Tongue (tissue), 2 donors: Measurements from ENCODE around the gene TTLL13. TPM values are rescaled to one million over a fixed set of nuclear protein-coding genes. Genes with fewer than 3 reads are reported as not detected.
A peak's percentile ranks its signal among the peaks of the same experiment; 100 is the strongest.
"Not testable (repeated sequence)": the region's sequence is repeated elsewhere in the genome, so short reads cannot be mapped to it uniquely, and the experiment has no call there.

ENCODE experiments used
- DNase-seq: peaks from one replicate; pipeline ENCODE4 v3.0.0-alpha.2; 2015
- total RNA-seq: library from RNA; depleted of rRNA; stranded (reverse); fragments of >200 nt; gene quantifications from one replicate; pipeline ENCODE4 v1.2.3, GENCODE V29; 2014

Gene TTLL13
- total RNA-seq, 1 donor from 2014 or later: not detected

- DNase-seq: no peak
These were observed 10.0 kb upstream of the TTLL13 start for GRCh38 chr15:90239371-90239770.

DNA sequence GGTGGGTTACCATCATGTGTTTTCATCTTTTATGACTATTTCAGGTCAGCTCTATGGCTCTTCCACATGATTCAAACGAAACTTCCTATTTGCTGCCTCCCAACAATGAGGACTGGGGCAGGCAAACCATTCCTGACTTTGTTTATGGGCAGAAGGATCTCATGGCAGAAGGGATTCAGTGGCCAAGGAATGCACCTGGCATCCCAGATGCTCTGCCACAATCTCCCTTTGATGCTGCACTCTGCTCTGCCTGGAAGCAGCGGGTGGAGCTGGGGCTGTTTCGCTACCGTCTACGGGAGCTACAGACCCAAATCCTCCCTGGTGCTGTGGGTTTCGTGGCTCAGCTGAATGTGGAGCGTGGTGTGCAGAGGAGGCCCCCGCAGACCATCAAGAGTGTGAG is 8.5 kb upstream of the TTLL13 start:
- no peak for DNase-seq

- DNase-seq: no peak
These were observed 7.8 kb upstream of the TTLL13 start for GRCh38 chr15:90241343-90242192.

- no peak for DNase-seq
These were observed 5.3 kb upstream of the TTLL13 start for GRCh38 chr15:90243943-90244639.

DNA sequence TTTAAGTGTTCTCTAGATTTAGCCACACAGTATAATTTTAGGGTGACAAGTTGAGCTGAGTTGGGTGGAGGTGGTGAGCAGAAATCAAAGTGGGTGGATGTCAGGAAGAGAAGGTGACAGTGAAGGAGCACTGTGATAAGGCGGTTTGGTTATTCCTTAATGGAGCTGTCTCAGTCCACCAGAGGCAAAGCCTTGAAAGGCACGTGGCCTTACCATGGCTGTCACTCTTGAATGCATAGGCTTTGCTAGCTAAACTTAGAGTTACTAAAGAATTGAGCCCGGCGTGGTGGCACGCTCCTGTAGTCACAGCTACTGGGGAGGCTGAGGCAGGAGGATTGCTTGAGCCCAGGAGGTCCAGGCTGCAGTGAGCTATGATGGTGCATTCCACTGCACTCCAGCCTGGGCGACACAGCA is 560 bp upstream of the TTLL13 start:
- no peak for DNase-seq

DNA sequence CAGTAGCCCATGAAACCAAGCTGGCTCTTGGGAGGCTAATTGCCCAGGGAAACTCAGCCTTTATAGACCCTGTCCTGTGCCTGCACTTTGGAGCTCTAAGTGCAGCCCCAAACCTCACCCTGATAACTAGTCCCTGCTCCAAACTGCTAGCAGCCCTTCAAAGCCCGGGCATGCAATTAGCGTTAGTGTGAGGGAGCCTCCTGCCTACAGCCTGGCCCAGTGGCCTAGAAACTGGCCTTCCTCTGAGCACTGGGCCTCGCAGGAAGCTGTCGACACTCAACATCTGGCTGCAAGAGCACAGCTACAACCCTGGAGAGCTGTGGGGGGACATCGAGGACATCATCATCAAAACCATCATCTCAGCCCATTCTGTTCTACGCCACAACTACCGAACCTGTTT is 8.4 kb downstream of the TTLL13 start:
- DNase-seq: no peak

DNA sequence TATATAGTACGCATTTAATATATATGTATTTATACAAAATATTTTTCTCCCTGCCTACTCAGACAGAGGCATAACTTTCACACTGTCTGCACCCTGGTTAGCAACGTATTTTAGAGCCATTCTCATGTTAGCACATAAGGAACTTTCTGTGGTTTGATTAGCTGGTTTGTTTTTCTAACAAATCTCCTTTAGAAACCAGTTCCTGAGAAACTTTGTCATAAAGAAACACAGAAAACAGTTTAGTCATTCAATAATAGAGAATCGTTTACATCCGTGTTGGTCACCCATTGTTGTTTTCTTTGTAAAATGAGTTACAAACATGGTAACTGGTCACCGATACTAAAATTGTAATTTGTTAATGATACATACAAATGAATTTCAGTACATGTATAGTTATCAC is 10.2 kb downstream of the TTLL13 start:
- DNase-seq: no peak

DNA sequence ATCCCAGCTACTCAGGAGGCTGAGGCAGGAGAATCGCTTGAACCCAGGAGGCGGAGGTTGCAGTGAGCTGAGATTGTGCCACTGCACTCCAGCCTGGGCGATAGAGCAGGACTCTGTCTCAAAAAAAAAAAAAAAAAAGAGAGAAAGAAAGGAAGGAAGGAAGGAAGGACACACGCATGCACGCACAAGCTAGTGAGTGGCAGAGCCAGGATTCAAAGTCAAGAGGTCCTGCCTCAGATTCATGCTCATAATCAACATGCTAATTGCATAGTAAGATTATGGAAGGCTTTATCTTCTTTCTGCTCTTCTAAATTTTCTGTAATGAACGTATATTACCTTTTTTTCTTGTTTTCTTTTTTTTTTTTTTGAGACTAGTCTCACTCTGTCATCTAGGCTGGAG is 11.4 kb downstream of the TTLL13 start:
- not testable (repeated sequence) for DNase-seq

- no peak for DNase-seq
These were observed 12.5 kb downstream of the TTLL13 start for GRCh38 chr15:90261811-90262210.

DNA sequence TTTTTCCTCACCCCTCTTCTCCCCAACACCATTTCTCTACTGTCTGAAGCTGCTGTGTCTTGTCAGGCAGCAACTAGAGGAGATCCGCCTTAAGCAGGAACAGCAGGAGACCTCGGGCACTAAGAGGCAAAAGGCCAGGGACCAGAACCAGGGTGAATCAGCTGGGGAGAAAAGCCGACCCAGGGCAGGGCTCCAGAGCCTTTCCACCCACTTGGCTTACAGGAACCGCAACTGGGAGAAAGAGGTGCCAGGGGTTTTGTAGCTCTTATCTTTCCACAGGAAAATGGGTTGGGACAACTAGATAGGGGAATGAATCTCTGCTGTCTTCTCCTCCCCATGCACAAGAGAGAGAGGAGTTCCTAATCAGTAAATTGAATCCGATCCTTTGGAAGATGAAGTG is 13.1 kb downstream of the TTLL13 start:
- DNase-seq: no peak

- DNase-seq: no peak
These were observed 15.3 kb downstream of the TTLL13 start for GRCh38 chr15:90264671-90265070.

- peak; percentile 97 for DNase-seq
These were observed 16.1 kb downstream of the TTLL13 start, which contains the start of gene NGRN for GRCh38 chr15:90265271-90266060. Gene NGRN, plus strand, starts transcription at chr15:90265672. Its CDS starts 41 bp downstream, at chr15:90265713.

DNA sequence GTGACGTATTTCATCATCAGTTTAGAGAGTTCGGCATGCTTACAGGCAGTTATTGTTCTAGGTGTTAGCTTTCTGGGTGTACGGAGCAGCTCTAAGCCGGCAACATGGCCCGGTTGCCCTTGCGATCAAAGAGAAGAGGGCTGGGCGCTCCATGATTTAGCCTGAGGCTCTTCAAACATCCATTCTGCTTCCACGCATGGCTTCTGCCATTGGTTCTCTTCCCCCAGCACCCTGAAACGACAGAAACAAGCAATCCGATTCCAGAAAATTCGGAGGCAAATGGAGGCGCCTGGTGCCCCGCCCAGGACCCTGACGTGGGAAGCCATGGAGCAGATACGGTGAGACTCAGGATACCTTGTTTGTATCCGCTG is 16.7 kb downstream of the TTLL13 start:
- peak; percentile 57 for DNase-seq

GRCh38 chr15:90266485-90266884 is 17.1 kb downstream of the TTLL13 start:
- peak; percentile 29 for DNase-seq

DNA sequence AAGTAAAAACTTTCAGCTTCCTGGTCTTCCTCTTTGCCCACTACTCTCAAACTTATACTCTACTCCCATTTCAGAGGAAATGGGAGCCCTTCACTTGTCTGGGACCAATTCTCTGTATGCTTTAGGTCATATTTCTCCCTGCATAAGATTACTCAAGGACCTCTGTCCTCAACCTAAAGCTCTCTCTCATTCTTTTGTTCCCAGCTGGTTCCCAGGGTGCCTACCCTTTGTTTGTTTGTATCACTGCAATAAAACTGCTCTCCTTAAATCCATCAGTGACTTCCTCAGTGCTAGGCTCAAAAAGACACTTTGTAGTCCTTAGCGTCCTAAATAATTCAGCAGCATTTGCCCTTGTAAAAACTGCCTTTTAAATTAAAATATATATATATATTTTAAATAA is 19.1 kb downstream of the TTLL13 start:
- no peak for DNase-seq

DNA sequence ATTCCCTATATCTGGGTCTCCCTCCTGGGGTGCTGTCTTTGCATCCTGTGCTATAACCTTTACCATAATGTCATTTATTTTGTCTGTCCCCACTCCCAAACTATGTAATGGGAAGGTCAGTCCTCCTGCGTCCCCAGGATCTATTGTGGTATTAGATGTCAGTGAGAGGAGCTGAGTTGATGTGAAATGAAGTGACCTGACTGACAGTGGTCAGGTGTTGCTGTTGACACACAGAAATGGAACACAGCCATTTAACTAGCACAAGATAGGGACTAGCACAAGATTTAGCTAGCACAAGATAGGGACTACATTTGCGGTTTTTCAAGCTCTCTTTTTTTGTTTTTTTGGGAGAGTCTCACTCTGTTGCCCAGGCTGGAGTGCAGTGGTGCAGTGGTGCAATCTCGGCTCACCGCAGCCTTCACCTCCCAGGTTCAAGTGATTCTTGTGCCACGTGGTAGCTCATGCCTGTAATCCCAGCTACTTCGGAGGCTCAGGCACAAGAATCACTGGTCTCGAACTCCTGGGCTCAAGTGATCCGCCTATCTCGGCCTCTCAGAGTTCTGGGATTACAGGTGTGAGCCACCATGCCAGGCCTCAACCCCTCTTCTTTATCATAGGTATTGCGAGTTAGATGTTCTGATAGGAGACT is 21.3 kb downstream of the TTLL13 start:
- no peak for DNase-seq

DNA sequence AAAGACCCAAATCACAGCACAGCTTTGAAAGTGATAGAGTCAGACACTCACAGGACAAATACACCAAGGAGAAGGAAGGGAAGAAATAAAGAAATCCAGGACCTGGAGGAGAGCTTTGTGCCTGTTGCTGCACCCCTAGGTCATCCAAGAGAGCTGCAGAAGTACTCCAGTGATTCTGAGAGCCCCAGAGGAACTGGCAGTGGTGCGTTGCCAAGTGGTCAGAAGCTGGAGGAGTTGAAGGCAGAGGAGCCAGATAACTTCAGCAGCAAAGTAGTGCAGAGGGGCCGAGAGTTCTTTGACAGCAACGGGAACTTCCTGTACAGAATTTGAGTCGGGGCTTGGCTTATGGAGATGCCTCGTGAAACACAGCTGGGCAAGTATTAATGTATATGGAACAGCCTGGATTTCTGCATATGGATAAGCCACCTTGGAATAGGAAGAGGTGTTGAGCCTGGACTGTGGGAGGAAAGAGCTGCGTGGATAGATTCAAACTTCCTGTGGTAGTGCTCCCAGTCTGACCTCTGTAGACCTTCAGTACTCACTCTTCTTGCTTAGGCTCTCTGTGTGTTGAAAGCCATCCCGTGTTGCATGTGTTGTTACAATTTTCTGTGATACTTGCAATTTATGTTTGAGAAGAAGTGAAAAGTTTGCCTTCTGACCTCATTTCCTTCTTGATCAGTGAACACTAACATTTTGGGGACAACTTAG is 22.3 kb downstream of the TTLL13 start:
- DNase-seq: no peak

DNA sequence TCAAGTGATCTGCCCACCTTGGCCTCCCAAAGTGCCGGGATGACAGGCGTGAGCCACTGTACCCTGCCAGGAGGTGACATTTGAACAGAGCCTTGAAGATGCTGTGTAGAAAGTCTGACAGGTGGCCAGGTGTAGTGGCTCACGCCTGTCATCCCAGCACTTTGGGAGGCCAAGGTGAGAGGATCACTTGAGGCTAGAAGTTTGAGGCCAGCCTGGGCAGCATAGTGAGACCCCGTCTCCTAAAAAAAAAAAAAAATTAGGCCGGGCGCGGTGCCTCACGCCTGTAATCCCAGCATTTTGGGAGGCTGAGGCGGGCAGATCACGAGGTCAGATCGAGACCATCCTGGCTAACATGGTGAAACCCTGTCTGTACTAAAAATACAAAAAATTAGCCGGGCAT is 29.1 kb downstream of the TTLL13 start:
- not testable (repeated sequence) for DNase-seq

GRCh38 chr15:90280743-90281142 is 31.4 kb downstream of the TTLL13 start:
- DNase-seq: not testable (repeated sequence)

GRCh38 chr15:90281637-90282036 is 32.3 kb downstream of the TTLL13 start:
- not testable (repeated sequence) for DNase-seq

- DNase-seq: peak; percentile 50
These were observed 37.3 kb downstream of the TTLL13 start for GRCh38 chr15:90286678-90287077.

- DNase-seq: no peak
These were observed 37.7 kb downstream of the TTLL13 start for GRCh38 chr15:90287101-90287500.
